ENCODE measurements around the gene CCL14. TPM values are rescaled to one million over a fixed set of nuclear protein-coding genes. Genes with fewer than 3 reads are reported as not detected.

The CCL14 gene
- total RNA-seq, 1 donor from 2014 or later: 8.8 TPM

DNA sequence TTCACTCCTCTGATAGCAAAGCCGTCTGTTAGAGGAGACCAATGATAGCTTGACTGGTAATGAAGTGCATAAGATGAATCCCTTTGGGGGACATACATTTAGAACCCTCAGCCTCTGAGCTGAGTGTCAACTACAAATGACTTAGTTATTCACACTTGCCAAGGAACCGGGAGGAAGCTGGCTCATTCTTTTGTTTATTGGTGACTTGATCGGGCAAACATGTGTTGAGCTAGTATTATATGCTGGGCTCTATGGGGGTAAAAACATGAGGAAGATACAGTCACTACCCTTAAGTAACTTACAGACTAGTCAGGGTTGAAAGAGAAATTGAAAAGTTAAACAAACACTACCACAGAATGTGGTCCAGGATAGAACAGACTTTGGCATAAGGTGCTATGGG lies 8.2 kb downstream of the CCL14 start:
- no peak overlapping the region for H3K27ac ChIP-seq (replicated peaks)
- DNase-seq: no peak
- H3K4me3 ChIP-seq: no peak overlapping the region
- intact Hi-C loops (cut with micrococcal nuclease): no loop called here
- H3K4me1 ChIP-seq: peaks cover 11% of the 10 kb centered on the region
- no peaks in the 10 kb centered on the region for H3K36me3 ChIP-seq
- H3K27me3 ChIP-seq (ENCODE audit: low read depth): no peaks in the 10 kb centered on the region
- TF ChIP-seq, protein P1, sequence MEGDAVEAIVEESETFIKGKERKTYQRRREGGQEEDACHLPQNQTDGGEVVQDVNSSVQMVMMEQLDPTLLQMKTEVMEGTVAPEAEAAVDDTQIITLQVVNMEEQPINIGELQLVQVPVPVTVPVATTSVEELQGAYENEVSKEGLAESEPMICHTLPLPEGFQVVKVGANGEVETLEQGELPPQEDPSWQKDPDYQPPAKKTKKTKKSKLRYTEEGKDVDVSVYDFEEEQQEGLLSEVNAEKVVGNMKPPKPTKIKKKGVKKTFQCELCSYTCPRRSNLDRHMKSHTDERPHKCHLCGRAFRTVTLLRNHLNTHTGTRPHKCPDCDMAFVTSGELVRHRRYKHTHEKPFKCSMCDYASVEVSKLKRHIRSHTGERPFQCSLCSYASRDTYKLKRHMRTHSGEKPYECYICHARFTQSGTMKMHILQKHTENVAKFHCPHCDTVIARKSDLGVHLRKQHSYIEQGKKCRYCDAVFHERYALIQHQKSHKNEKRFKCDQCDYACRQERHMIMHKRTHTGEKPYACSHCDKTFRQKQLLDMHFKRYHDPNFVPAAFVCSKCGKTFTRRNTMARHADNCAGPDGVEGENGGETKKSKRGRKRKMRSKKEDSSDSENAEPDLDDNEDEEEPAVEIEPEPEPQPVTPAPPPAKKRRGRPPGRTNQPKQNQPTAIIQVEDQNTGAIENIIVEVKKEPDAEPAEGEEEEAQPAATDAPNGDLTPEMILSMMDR (IDR thresholded peaks at IDR 0.05; ENCODE audit: borderline replicate concordance): no peak
- no peaks in the 10 kb centered on the region for H3K9me3 ChIP-seq (replicated peaks)

DNA sequence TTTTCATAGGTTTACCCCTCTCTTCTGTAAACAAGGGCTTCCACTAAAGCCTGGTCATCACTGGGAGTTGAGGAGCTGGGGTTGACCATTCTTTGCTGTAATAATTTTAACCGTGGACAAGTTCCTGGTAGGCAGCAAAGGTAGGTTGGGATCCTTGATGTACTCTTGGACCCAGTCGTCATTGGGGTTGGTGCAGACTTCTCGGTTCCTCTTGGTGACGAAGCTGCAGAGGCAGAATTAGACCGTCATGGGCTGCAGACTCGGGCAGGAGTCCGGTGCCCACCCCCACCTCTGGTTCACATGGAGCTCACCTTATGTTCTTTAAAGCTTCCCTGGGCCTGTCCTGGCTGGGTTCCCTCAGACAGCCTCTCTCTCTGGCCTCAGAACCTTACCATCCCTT lies 9.0 kb downstream of the CCL14 start:
- no peak overlapping the region for H3K27ac ChIP-seq (replicated peaks)
- DNase-seq: no peak
- no peak overlapping the region for H3K4me3 ChIP-seq
- peaks cover 19% of the 10 kb centered on the region for H3K4me1 ChIP-seq
- H3K36me3 ChIP-seq: no peaks in the 10 kb centered on the region
- intact Hi-C loops (cut with micrococcal nuclease): no loop called here
- TF ChIP-seq, protein P1 (IDR thresholded peaks at IDR 0.05; ENCODE audit: borderline replicate concordance): no peak
- no peaks in the 10 kb centered on the region for H3K27me3 ChIP-seq (ENCODE audit: low read depth)
- no peaks in the 10 kb centered on the region for H3K9me3 ChIP-seq (replicated peaks)

DNA sequence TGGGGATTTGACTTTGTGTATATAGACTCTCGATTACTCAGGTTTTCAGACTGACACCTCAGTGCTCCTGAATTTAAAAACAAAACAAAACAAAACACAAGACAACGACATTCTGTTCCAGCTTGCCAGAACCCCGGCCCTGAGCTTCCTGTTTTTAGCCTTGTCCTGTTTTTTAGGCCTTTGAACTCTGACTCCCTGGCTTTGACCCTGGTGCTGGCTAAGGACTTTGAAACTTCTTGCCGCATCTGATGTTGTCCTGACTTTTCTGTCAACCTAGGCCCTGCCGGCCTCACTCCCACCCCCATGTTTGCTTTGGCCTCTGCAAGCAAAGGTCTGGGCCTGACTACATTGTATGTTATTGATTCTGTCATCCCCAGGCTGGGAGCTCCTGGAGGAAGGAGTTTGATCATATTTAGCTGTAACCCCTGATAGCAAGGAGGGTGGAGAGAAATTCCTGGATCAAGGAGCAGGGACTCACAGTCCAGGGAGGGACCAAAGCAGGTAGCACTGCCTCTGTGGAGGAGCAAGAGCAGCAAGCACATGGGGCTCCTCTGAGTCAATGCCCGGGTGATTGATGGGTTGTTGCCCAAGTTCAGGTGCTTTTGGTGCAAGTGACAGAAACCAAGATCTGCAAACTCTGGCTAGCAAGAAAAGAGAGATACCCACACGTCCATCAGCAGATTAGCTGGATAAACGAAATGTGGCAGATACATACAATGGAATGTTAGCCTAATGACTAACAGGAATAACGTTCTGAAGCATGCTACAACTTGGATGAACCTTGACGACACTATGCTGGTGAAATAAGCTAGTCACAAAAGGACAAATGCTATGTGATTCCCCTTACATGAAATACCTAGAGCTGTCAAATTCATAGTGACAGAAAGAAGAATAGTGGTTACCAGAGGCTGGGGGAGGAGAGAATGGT lies 12.9 kb downstream of the CCL14 start:
- Histone ChIP-seq H3K4me3 (no peak overlapping the region), H3K9me3 (replicated peaks) (no peaks in the 10 kb centered on the region), H3K4me1 (peaks cover 28% of the 10 kb centered on the region), H3K36me3 (no peaks in the 10 kb centered on the region), H3K27ac (replicated peaks) (peak overlapping the region; percentile 47), H3K27me3 (ENCODE audit: low read depth) (no peaks in the 10 kb centered on the region)
- TF ChIP-seq, protein P1 (IDR thresholded peaks at IDR 0.05; ENCODE audit: borderline replicate concordance): no peak
- no peak for DNase-seq
- intact Hi-C loops (cut with micrococcal nuclease): no loop called here

DNA sequence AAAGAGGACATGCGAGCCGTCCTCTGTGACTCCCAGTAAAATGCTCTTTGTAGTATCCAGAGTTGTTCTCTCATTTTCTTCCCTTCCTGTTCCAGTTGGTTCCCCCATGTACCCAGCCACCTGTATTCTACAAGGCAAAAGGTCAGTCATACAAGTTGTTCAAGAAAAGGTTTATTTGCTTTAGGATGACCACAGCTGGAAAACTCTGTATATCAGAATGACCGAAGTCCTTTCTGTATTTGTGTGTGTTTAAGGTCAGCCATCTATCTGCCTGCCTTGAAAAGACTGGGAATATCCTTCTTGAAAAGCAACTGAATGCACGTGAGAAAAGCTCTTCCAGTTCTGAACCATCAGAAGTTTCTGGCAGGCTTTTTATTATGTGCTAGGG lies 13.6 kb downstream of the CCL14 start:
- Histone ChIP-seq H3K9me3 (replicated peaks) (no peaks in the 10 kb centered on the region), H3K27me3 (ENCODE audit: low read depth) (no peaks in the 10 kb centered on the region), H3K27ac (replicated peaks) (peak overlapping the region; percentile 47), H3K36me3 (no peaks in the 10 kb centered on the region), H3K4me1 (peaks cover 28% of the 10 kb centered on the region), H3K4me3 (no peak overlapping the region)
- no peak for DNase-seq
- intact Hi-C loops (cut with micrococcal nuclease): no loop called here
- TF ChIP-seq, protein P1 (IDR thresholded peaks at IDR 0.05; ENCODE audit: borderline replicate concordance): no peak

DNA sequence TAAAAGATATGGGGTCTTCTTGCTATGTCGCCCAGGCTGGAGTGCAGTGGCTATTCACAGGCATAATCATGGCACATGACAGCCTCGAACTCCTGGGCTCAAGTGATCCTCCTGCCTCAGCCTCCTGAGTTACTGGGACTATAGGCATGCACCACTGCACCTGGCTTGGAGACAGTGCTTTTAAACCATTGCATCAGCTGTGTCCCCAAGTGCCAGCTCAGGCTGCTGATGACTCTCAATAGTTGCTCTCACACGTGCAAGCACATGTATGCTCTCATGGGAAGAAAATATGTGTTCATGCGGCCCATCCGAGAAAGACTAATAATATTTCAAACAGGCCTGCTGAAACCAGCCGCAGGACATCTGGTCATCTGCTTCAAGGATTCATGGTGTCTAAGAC lies 14.0 kb downstream of the CCL14 start:
- Histone ChIP-seq H3K27ac (replicated peaks) (peak overlapping the region; percentile 47), H3K36me3 (no peaks in the 10 kb centered on the region), H3K4me1 (peaks cover 28% of the 10 kb centered on the region), H3K4me3 (no peak overlapping the region), H3K27me3 (ENCODE audit: low read depth) (no peaks in the 10 kb centered on the region), H3K9me3 (replicated peaks) (no peaks in the 10 kb centered on the region)
- intact Hi-C loops (cut with micrococcal nuclease): no loop called here
- no peak for DNase-seq
- TF ChIP-seq, protein P1 (IDR thresholded peaks at IDR 0.05; ENCODE audit: borderline replicate concordance): no peak
